K562 (cell line): ENCODE results near the gene CTDSPL2. TPM values are rescaled to one million over a fixed set of nuclear protein-coding genes. Genes with fewer than 3 reads are reported as not detected.

Source experiments
- ATAC-seq: fragments of 200-7000 bp; cut with Tn5 transposase; 3 replicates; pipeline ENCODE4 v1.9.1; 2020; ENCODE audit warnings: moderate library complexity
- BruUV-seq: library from RNA; stranded (reverse); fragments of 400-500 nt; replicated peaks from 2 replicates; lab custom pipeline; 2021; lab: Mats Ljungman, UMichigan
- CTCF ChIA-PET: fragments of 300-600 bp; formaldehyde crosslinking; extraction: SDS; loops from one replicate; lab custom pipeline; 2021; ENCODE audit warnings: low intra/inter-chr PET ratio; lab: Yijun Ruan, JAX
- POLR2A ChIA-PET: fragments of 300-600, 350-650 bp; sonication (Branson Sonifier 250); formaldehyde crosslinking; extraction: SDS; loops from one replicate; lab custom pipeline; 2021; ENCODE audit warnings: antibody characterized with exemption, inconsistent platforms; lab: Yijun Ruan, JAX
- DNase-seq, 4 experiments: peaks; one replicate each; pipeline versions ENCODE4 v3.0.0 to v3.0.0-alpha.2; 2011 to 2018; ENCODE audit warnings: low spot score in 3 of 4, mixed read lengths in 3 of 4; ENCODE audit errors: extremely low read depth in 1 of 4
- FAIRE-seq: peaks from 2 replicates; lab custom pipeline; 2011; peaks lifted over from hg19 to GRCh38; lab: Jason Lieb, UNC
- H2AFZ ChIP-seq: 2 replicates; pipeline ENCODE4 v1.6.0; 2011; ENCODE audit warnings: low read depth, low read length, control low read depth, inconsistent platforms
- H3K27ac ChIP-seq: fragments of 200-600 bp; 3 replicates; pipeline ENCODE4 v1.8.0; 2011; ENCODE audit warnings: low read depth, mild to moderate bottlenecking, control low read depth, inconsistent platforms, low read length, moderate library complexity, mixed read lengths; ENCODE audit errors: extremely low read depth
- H3K27me3 ChIP-seq, 2 experiments: fragments of 300-600 bp in 1 of 2; 2 replicates in 1 of 2; 3 replicates in 1 of 2; pipeline versions ENCODE4 v1.6.0 to v1.8.0; 2011; ENCODE audit warnings: inconsistent platforms in 2 of 2, low read length in 2 of 2, mild to moderate bottlenecking in 1 of 2, mixed read lengths in 1 of 2, moderate library complexity in 1 of 2; ENCODE audit not compliant: control insufficient read depth in 2 of 2, insufficient read depth in 2 of 2
- H3K36me3 ChIP-seq: fragments of 300-600 bp; 3 replicates; pipeline ENCODE4 v1.8.0; 2011; ENCODE audit warnings: mild to moderate bottlenecking, low read length, inconsistent platforms; ENCODE audit not compliant: control insufficient read depth, insufficient read depth
- H3K4me1 ChIP-seq, 2 experiments: fragments of 200-600 bp in 1 of 2; replicated peaks in 1 of 2; 2 replicates in 1 of 2; 3 replicates in 1 of 2; pipeline versions ENCODE4 v1.5.1 to v1.8.0; 2011; ENCODE audit warnings: inconsistent platforms in 2 of 2, low read length in 2 of 2, mild to moderate bottlenecking in 1 of 2, mixed read lengths in 1 of 2, moderate library complexity in 1 of 2; ENCODE audit not compliant: control insufficient read depth in 2 of 2, insufficient read depth in 2 of 2
- H3K4me2 ChIP-seq: 2 replicates; pipeline ENCODE4 v1.6.1; 2011; ENCODE audit warnings: low read length, control low read depth, inconsistent platforms, mixed read lengths; ENCODE audit not compliant: insufficient read depth
- H3K4me3 ChIP-seq: fragments of 200-600 bp; sonication (generic), shearing (Covaris generic); 2 replicates; pipeline ENCODE4 v1.5.1; 2016; ENCODE audit warnings: control low read depth, inconsistent platforms
- H3K79me2 ChIP-seq: fragments of 200-600 bp; 3 replicates; pipeline ENCODE4 v1.8.0; 2011; ENCODE audit warnings: low read length, inconsistent platforms; ENCODE audit not compliant: control insufficient read depth, insufficient read depth
- H3K9ac ChIP-seq, 2 experiments: 2 replicates each; pipeline versions ENCODE4 v1.6.0 to v1.6.1; 2011; ENCODE audit warnings: low read depth in 2 of 2, low read length in 2 of 2, control low read depth in 1 of 2, inconsistent platforms in 1 of 2, mild to moderate bottlenecking in 1 of 2, mixed read lengths in 1 of 2; ENCODE audit not compliant: insufficient read depth in 1 of 2
- H3K9me1 ChIP-seq: one replicate; pipeline ENCODE4 v1.6.0; 2011; ENCODE audit warnings: inconsistent platforms, mild to moderate bottlenecking, low read length, moderate library complexity; ENCODE audit not compliant: control insufficient read depth, insufficient read depth
- H3K9me3 ChIP-seq: replicated peaks from 2 replicates; pipeline ENCODE4 v1.5.1; 2011; ENCODE audit warnings: low read depth, low read length, inconsistent platforms; ENCODE audit not compliant: control insufficient read depth, insufficient read depth
- H4K20me1 ChIP-seq: replicated peaks from 2 replicates; pipeline ENCODE4 v1.6.1; 2011; ENCODE audit warnings: low read length, inconsistent platforms, mixed read lengths; ENCODE audit not compliant: control insufficient read depth, insufficient read depth
- CTCF ChIP-seq, 3 experiments: IDR thresholded peaks in 2 of 3; conservative IDR thresholded peaks in 1 of 3; 2 replicates each; pipeline ENCODE4 v1.5.1; 2011 to 2012; ENCODE audit warnings: low read length in 3 of 3, mild to moderate bottlenecking in 3 of 3, control low read depth in 2 of 3, improper control_type of control experiment in 1 of 3, inconsistent platforms in 1 of 3, low read depth in 1 of 3, mixed read lengths in 1 of 3, moderate library complexity in 1 of 3; ENCODE audit not compliant: insufficient read depth in 2 of 3
- FOXJ3 ChIP-seq: sonication (generic); formaldehyde crosslinking; IDR thresholded peaks from 2 replicates; pipeline ENCODE4 v1.4.0; 2020; ENCODE audit warnings: mild to moderate bottlenecking, missing genetic modification reagents
- GATA2 ChIP-seq: sonication (generic); formaldehyde crosslinking; IDR thresholded peaks from 2 replicates; pipeline ENCODE4 v1.4.0; 2020; ENCODE audit warnings: mild to moderate bottlenecking, missing genetic modification reagents
- HDAC1 ChIP-seq, 2 experiments: fragments of 450-650 bp; IDR thresholded peaks; 2 replicates each; pipeline ENCODE4 v1.6.1; 2016 to 2017; ENCODE audit warnings: inconsistent platforms in 1 of 2, mild to moderate bottlenecking in 1 of 2, moderate library complexity in 1 of 2
- HNRNPUL1 ChIP-seq: fragments of 200-400 bp; formaldehyde crosslinking; IDR thresholded peaks from 2 replicates; pipeline ENCODE4 v1.6.1; 2017; ENCODE audit warnings: low read length
- MAX ChIP-seq: sonication (generic); formaldehyde crosslinking; IDR thresholded peaks from 2 replicates; pipeline ENCODE4 v1.9.0; 2022; ENCODE audit warnings: mild to moderate bottlenecking, missing genetic modification reagents
- MAZ ChIP-seq, 2 experiments: fragments of 450-650 bp in 1 of 2; sonication (generic) in 1 of 2; formaldehyde crosslinking; IDR thresholded peaks in 1 of 2; conservative IDR thresholded peaks in 1 of 2; 2 replicates each; pipeline versions ENCODE4 v1.4.0 to v1.5.0; 2020; ENCODE audit warnings: mild to moderate bottlenecking in 1 of 2, missing genetic modification reagents in 1 of 2
- PURB ChIP-seq: sonication (generic); formaldehyde crosslinking; IDR thresholded peaks from 2 replicates; pipeline ENCODE4 v1.9.0; 2021; ENCODE audit warnings: low read depth, mild to moderate bottlenecking, missing genetic modification reagents
- RBM17 ChIP-seq: fragments of 200-400 bp; formaldehyde crosslinking; IDR thresholded peaks from 2 replicates; pipeline ENCODE4 v1.6.1; 2017; ENCODE audit warnings: low read depth, mild to moderate bottlenecking, low read length, borderline replicate concordance
- SMARCB1 ChIP-seq: IDR thresholded peaks from 2 replicates; pipeline ENCODE4 v1.6.1; 2011; ENCODE audit warnings: improper control_type of control experiment, low read depth; ENCODE audit not compliant: insufficient read length
- THAP12 ChIP-seq: fragments of 250-450 bp; sonication (Bioruptor Pico); IDR thresholded peaks from 2 replicates; pipeline ENCODE4 v1.9.0; 2021; ENCODE audit warnings: mild to moderate bottlenecking, inconsistent platforms
- YY1 ChIP-seq, 3 experiments: IDR thresholded peaks; 2 replicates each; pipeline ENCODE4 v1.6.1; 2011; ENCODE audit warnings: low read length in 2 of 3, mild to moderate bottlenecking in 2 of 3, moderate library complexity in 2 of 3, borderline replicate concordance in 1 of 3, control low read depth in 1 of 3, low read depth in 1 of 3; ENCODE audit not compliant: insufficient read depth in 3 of 3, insufficient replicate concordance in 2 of 3, control insufficient read depth in 1 of 3, insufficient read length in 1 of 3; ENCODE audit errors: extremely low read depth in 1 of 3
- ZNF311 ChIP-seq: fragments of 250-450 bp; sonication (Bioruptor Pico); IDR thresholded peaks from 2 replicates; pipeline ENCODE4 v1.4.0; 2020; ENCODE audit warnings: mild to moderate bottlenecking, moderate library complexity
- WGBS: fragments of 100-300 bp; shearing (Covaris generic); methylation state at CpG from one replicate; pipeline ENCODE4 v1.1.6; 2016; ENCODE audit warnings: low coverage, mixed read lengths; ENCODE audit not compliant: insufficient coverage; ENCODE audit errors: missing lambda C conversion rate; 5-methylcytosine and 5-hydroxymethylcytosine counted together
- in situ Hi-C: fragments of 300-500 bp; cut with MboI; formaldehyde crosslinking; loops from 4 replicates; pipeline ENCODE4 v1.15.0; 2018; ENCODE audit warnings: inconsistent platforms, mixed read lengths
- intact Hi-C: fragments of 100-400 bp; cut with micrococcal nuclease; formaldehyde crosslinking; loops from 2 replicates; pipeline ENCODE4 v1.14.2; 2022
- polyA plus RNA-seq, 8 experiments: library from polyadenylated mRNA; depleted of rRNA in 4 of 8; stranded (reverse) in 5 of 8; unstranded in 3 of 8; fragments of >200 nt; fragmentation: Nextera tagmentation in 2 of 8; fragmentation: Illumina TruSeq in 1 of 8; extraction: Ambion mirVana in 2 of 8; extraction: Trizol in 1 of 8; gene quantifications; 2 replicates each; pipeline versions ENCODE4 v1.2.1 to v1.2.3, GENCODE V29; 2011 to 2014; ENCODE audit warnings: inconsistent platforms in 1 of 8, missing spikeins in 1 of 8
- total RNA-seq, 7 experiments: library from RNA; depleted of rRNA in 6 of 7; stranded (reverse); fragments of >200 nt in 6 of 7; fragmentation: Illumina TruSeq in 2 of 7; extraction: Trizol in 2 of 7; gene quantifications; 2 replicates each; pipeline versions ENCODE4 v1.2.1 to v1.2.3, GENCODE V29; 2011 to 2021; ENCODE audit warnings: low replicate concordance in 1 of 7

The CTDSPL2 gene
- total and polyA plus RNA-seq, 9 of the 15 experiments (the other 6 are each of a cell fraction or from before 2014, with no cell fraction given): 16.8 to 79.0 (median 53.1) TPM

- no peaks in the 10 kb centered on the region for H3K9me1 ChIP-seq
- intact Hi-C loops (loop anchor here (10.0 kb wide), 1 partner anchor 287 kb away; no protein-coding TSS in a partner anchor), in situ Hi-C loops (no loop called here)
- H3K79me2 ChIP-seq: peaks cover 8% of the 10 kb centered on the region; the same call in 1 of the 3 replicates
- no peak overlapping the region for H2AFZ ChIP-seq
- peak; percentile 30 to 43 (median 37) for DNase-seq
- WGBS: 67% methylated on average over 3 of the region's 3 CpGs
- peaks cover 80% of the 10 kb centered on the region for H3K36me3 ChIP-seq
- ChIA-PET POLR2A (interaction anchor here (1.3 kb wide), 2 partner anchors 20 to 31 kb away, joined by 3 to 4 read pairs; no protein-coding TSS in a partner anchor), CTCF (interaction anchor here (0.6 to 2.0 kb wide), 2 partner anchors 122 to 282 kb away, joined by 3 to 5 read pairs; no protein-coding TSS in a partner anchor)
- H3K4me1 ChIP-seq: no peaks in the 10 kb centered on the region
- no peak overlapping the region for H3K27ac ChIP-seq
- no peak overlapping the region for H3K4me3 ChIP-seq
- no peak overlapping the region for H3K9ac ChIP-seq
- BruUV-seq: no TSS peak
- peak; percentile 84 for ATAC-seq
- no peak overlapping the region for H3K4me2 ChIP-seq
- FAIRE-seq: peak; percentile 68
- no peaks in the 10 kb centered on the region for H3K9me3 ChIP-seq
- no peaks in the 10 kb centered on the region for H4K20me1 ChIP-seq
- H3K27me3 ChIP-seq: no peaks in the 10 kb centered on the region
- TF ChIP-seq MAX (CRISPR knock-in tag) (no peak), YY1 (IDR thresholded peaks at IDR 0.05; ENCODE audit: borderline replicate concordance in 1 of 3, control insufficient read depth in 1 of 3, extremely low read depth in 1 of 3, insufficient read depth in 3 of 3, insufficient read length in 1 of 3, insufficient replicate concordance in 2 of 3, low read depth in 1 of 3, low read length in 2 of 3) (no peak), CTCF (IDR thresholded peaks at IDR 0.05 in 2 of 3, conservative IDR thresholded peaks at IDR 0.05 in 1 of 3; ENCODE audit: insufficient read depth in 2 of 3, low read depth in 1 of 3, low read length in 3 of 3) (peak; percentile 41 to 66 (median 44); a peak in 4 of 6 replicates), PURB (CRISPR knock-in tag) (no peak), HDAC1 (IDR thresholded peaks at IDR 0.05) (no peak), THAP12 (CRISPR knock-in tag) (no peak), HNRNPUL1 (no peak), RBM17 (no peak), SMARCB1 (no peak), MAZ (CRISPR knock-in tag; conservative IDR thresholded peaks at IDR 0.05 in 1 of 2, IDR thresholded peaks at IDR 0.05 in 1 of 2) (0 out of 4 replicates have a peak, but pooled peaks of 1 of the 2 experiments have one; percentile 32), FOXJ3 (CRISPR knock-in tag) (no peak), ZNF311 (CRISPR knock-in tag) (no peak), GATA2 (CRISPR knock-in tag) (peak; percentile 65; the same call in 1 of the 2 replicates)
Observed at GRCh38 chr15:44501768-44502366, 74.4 kb downstream of the CTDSPL2 start.
